ENCODE results near the gene DOCK1.
"Not testable (repeated sequence)": the region's sequence is repeated elsewhere in the genome, so short reads cannot be mapped to it uniquely, and the experiment has no call there.

DOCK1 gene

DNA sequence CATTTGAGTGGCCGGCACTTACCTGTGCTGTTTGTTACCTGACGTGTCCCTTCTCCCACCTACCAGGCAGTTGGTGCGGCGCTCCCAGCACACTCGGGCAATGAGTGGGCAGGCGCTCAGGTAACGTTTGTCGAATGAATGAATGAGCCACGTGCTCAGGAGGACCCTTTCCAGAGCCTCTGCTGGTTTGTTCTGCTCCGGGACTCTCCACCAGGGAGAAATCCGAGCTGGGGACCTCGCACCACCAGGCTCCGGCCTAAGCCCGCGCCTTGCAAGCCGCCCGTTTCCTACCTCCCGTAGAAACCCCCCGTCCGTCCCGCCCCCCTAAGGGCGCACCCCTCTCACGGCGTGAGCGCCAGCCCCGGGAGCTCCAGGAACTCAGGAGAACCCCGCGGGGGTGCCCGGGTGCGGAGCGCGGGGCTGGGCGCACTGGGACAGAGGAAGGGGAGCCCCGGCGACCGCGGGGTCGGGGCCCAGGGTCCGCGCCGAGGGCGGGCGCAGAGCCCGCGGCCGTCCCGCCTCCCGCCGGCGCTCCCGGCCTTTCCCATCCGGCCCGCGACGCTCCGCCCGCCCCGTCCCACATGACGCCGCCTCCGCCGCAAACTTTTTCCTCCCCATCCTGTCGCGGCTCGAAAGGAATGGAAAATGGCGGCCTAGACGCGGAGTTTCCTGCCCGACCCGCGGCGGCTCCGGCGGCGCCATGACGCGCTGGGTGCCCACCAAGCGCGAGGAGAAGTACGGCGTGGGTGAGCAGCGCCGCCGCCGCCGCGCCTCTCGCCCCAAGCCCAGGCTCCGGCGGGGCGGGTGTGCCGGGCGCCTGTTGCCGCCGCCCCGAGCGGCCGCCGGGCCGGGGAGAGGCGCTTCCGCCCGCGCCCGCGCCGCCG is at the start of gene DOCK1:
Gene DOCK1 (plus strand): TSS at position 611 of the 884 bp plus-strand sequence. CDS start 90 bp downstream, at position 701.
- in situ Hi-C loops (cut with HindIII; ENCODE audit: low sequenced_read_pairs): no loop called here

DNA sequence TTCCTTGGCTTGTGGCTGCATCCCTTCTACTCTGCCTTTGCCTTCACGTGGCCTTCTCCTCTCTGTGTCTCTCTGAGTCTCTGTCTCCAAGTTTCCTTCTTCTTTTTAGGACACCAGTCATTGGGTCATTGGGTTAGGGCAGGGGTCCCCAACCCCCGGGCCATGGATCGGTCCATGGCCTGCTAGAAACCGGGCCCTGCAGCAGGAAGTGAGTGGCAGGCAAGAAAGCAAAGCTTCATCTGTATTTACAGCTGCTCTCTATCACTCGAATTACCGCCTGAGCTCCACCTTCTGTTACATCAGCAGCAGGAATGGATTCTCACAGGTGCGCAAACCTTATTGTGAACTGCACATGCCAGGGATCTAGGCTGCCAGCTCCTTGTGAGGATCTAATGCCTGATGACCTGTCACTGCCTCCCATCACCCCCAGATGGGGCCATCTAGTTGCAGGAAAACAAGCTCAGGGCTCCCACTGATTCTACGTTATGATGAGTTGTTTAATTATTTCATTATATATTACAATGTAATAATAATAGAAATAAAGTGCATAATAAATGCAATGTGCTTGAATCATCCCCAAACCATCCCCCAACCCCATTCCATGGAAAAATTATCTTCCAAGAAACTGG is 47.9 kb upstream of the DOCK1 start:
- in situ Hi-C loops (cut with HindIII; ENCODE audit: low sequenced_read_pairs): no loop called here

GRCh38 chr10:126867567-126868365 is 37.5 kb upstream of the DOCK1 start:
- in situ Hi-C loops (cut with HindIII; ENCODE audit: low sequenced_read_pairs): no loop called here

GRCh38 chr10:126868371-126868770 is 36.9 kb upstream of the DOCK1 start:
- in situ Hi-C loops (cut with HindIII; ENCODE audit: low sequenced_read_pairs): no loop called here

DNA sequence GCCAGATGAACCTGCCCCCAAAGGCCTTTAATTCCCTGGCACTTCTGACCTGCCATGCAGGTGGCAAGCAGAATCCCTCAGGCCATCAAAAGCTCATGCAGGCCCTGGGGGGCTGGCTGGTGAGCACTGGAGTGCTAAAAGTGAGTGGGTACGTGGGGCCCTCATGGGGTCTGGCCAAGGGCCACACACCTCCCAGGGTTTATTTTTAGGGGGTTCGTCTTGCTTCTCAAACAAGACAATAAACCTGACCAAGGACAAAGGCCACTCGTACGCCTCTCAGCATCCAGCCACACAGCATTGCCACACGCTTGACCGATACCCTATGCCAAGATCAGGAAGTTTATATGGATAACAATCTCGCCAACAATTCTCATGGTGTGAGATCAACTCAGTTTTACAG is 33.1 kb upstream of the DOCK1 start:
- in situ Hi-C loops (cut with HindIII; ENCODE audit: low sequenced_read_pairs): no loop called here

- in situ Hi-C loops (cut with HindIII; ENCODE audit: low sequenced_read_pairs): no loop called here
These were observed 32.5 kb upstream of the DOCK1 start for GRCh38 chr10:126872768-126873167.

DNA sequence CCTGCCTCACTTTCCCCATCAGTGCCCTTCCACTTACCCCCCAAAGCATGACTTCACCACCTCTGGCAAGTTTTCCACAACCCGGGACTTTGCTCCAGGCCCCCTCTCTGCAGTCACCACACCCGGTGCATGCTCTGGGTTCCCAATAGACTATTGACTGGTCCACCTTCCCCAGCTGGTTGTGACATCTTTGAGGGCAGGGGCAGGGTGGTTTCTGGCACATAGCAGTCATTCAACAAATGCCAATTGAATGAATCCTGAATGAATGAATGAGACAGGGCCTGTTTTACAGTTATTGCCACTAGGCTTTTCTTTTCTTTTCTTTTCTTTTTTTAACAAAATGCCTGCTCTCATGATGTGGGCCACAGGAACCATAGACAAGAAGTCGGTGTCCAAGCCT is 28.8 kb upstream of the DOCK1 start:
- in situ Hi-C loops (cut with HindIII; ENCODE audit: low sequenced_read_pairs): no loop called here

- in situ Hi-C loops (cut with HindIII; ENCODE audit: low sequenced_read_pairs): no loop called here
These were observed 27.8 kb upstream of the DOCK1 start for GRCh38 chr10:126877390-126877789.

- in situ Hi-C loops (cut with HindIII; ENCODE audit: low sequenced_read_pairs): no loop called here
These were observed 26.6 kb upstream of the DOCK1 start for GRCh38 chr10:126878594-126878993.

- in situ Hi-C loops (cut with HindIII; ENCODE audit: low sequenced_read_pairs): no loop called here
These were observed 24.3 kb upstream of the DOCK1 start for GRCh38 chr10:126880926-126881325.

DNA sequence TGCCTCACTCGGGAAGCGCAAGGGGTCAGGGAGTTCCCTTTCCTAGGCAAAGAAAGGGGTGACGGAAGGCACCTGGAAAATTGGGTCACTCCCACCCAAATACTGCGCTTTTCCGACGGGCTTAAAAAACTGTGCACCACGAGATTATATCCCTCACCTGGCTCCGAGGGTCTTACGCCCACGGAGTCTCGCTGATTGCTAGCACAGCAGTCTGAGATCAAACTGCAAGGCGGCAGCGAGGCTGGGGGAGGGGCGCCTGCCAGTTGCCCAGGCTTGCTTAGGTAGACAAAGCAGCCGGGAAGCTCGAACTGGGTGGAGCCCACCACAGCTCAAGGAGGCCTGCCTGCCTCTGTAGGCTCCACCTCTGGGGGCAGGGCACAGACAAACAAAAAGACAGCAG is 23.2 kb upstream of the DOCK1 start:
- in situ Hi-C loops (cut with HindIII; ENCODE audit: low sequenced_read_pairs): not testable (repeated sequence)

DNA sequence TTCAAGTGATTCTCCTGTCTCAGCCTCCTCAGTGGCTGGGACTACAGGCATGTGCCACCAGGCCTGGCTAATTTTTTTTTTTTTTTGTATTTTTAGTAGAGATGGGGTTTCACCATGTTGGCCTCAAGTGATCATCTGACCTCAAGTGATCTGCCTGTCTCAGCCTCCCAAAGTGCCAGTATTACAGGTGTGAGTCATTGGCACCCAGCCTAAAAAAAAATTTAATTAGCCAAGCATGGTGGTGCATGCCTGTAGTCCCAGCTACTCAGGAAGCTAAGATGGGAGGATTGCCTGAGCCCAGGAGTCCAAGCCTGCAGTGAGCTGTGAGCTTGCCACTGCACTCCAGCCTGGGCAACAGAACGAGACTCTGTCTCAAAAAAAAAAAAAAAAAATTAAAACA is 16.8 kb upstream of the DOCK1 start:
- in situ Hi-C loops (cut with HindIII; ENCODE audit: low sequenced_read_pairs): not testable (repeated sequence)

DNA sequence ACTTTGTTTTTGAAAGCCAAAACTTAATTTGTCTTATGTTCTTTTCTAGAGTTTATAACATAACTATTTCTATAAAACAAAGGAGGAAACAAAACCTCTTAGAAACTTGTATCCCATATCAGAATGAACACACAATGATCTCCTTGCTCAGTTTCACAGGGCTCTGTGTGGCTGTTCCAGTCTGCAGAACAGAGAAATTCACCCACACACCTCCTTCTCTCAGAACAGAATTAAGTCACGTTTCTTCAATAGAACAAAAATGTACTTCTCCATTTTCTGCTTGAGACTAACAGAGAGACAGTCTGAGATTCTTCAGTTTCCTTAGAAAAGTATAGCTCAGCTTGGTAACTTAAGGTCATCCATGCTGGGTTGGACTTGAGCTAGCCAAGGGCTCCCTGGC is 15.8 kb upstream of the DOCK1 start:
- in situ Hi-C loops (cut with HindIII; ENCODE audit: low sequenced_read_pairs): no loop called here

- in situ Hi-C loops (cut with HindIII; ENCODE audit: low sequenced_read_pairs): not testable (repeated sequence)
These were observed 14.4 kb upstream of the DOCK1 start for GRCh38 chr10:126890797-126891196.

- in situ Hi-C loops (cut with HindIII; ENCODE audit: low sequenced_read_pairs): no loop called here
These were observed 12.7 kb upstream of the DOCK1 start for GRCh38 chr10:126892226-126893175.

DNA sequence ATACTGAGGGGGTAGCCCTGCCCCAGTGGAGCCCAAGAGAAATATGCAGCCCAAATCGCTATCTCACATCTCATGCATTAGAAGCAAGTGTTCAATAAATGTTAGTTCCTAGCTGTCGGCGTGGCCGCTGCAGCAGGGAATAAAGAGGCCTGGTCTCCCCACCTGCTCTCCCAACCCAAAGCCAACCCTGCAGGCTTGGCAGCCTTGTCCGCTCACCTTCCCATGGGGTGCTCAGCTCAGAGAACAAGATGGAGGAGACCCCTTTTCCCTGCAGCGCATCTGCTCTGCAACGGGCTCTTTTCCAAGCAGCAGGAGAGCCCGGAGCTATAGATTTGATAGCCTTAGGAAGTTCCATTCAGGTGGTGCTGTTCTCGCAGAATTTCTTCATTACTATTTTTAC is 12.0 kb upstream of the DOCK1 start:
- in situ Hi-C loops (cut with HindIII; ENCODE audit: low sequenced_read_pairs): no loop called here

DNA sequence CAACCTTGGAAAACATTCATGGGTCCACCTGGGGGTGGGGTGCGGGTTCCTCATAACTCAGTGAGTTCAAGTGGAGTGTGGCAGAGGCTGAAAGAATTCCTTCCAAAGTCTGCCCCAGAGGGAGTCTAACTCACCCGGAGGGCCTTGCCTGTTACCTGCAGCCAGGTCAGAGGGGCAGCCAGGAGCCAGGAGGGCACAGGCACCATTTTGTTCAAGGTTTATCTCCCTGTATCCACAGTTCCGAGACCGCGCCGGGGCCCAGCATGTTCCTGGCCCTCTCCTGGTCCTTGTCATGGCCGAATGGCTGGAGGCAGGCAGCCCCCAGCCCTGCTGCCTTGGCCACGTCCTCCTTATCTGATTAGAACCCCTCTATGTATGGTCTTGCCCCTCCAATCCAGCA is 11.4 kb upstream of the DOCK1 start:
- in situ Hi-C loops (cut with HindIII; ENCODE audit: low sequenced_read_pairs): no loop called here

GRCh38 chr10:126895214-126895781 is 9.9 kb upstream of the DOCK1 start:
- in situ Hi-C loops (cut with HindIII; ENCODE audit: low sequenced_read_pairs): no loop called here

GRCh38 chr10:126898460-126898859 is 6.8 kb upstream of the DOCK1 start:
- in situ Hi-C loops (cut with HindIII; ENCODE audit: low sequenced_read_pairs): no loop called here

DNA sequence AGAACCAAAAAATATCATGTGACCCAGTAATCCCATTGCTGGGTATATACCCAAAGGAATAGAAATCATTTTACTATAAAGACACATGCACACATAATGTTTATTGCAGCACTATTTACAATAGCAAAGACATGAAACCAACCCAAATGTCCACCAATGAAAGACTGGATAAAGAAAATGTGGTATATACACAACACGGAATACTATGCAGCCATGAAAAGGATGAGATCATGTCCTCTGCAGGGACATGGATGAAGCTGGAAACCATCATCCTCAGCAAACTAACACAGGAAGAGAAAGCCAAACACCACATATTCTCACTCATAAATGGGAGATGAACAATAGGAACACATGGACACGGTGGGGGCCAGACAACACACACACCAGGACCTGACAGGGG is 5.7 kb upstream of the DOCK1 start:
- in situ Hi-C loops (cut with HindIII; ENCODE audit: low sequenced_read_pairs): not testable (repeated sequence)
